ENCODE results near the gene ELL. TPM values are rescaled to one million over a fixed set of nuclear protein-coding genes. Genes with fewer than 3 reads are reported as not detected.
A peak's percentile ranks its signal among the peaks of the same experiment; 100 is the strongest.

ELL gene
- total RNA-seq, 1 donor from 2014 or later: 9.7 TPM

- H3K4me3 ChIP-seq (ENCODE audit: low read depth, low read length): peak within 1 kb of the TSS; percentile 59
- no peak for TF ChIP-seq CTCF (IDR thresholded peaks at IDR 0.05; ENCODE audit: insufficient read depth, low read length, severe bottlenecking)
- no peaks in the 10 kb centered on the region for H3K27me3 ChIP-seq (ENCODE audit: control insufficient read depth, insufficient read depth, low read length)
- H3K36me3 ChIP-seq (ENCODE audit: control insufficient read depth, insufficient read depth, low read length): no peaks in the 10 kb centered on the region
- no peak for FAIRE-seq
- no peak for DNase-seq (ENCODE audit: low read depth)
These were observed 102.6 kb downstream of the ELL start, which contains the start of gene SSBP4 for GRCh38 chr19:18419195-18419698. TSS of gene SSBP4 (plus strand) at chr19:18419398. CDS start at chr19:18419649, 251 bp downstream.

DNA sequence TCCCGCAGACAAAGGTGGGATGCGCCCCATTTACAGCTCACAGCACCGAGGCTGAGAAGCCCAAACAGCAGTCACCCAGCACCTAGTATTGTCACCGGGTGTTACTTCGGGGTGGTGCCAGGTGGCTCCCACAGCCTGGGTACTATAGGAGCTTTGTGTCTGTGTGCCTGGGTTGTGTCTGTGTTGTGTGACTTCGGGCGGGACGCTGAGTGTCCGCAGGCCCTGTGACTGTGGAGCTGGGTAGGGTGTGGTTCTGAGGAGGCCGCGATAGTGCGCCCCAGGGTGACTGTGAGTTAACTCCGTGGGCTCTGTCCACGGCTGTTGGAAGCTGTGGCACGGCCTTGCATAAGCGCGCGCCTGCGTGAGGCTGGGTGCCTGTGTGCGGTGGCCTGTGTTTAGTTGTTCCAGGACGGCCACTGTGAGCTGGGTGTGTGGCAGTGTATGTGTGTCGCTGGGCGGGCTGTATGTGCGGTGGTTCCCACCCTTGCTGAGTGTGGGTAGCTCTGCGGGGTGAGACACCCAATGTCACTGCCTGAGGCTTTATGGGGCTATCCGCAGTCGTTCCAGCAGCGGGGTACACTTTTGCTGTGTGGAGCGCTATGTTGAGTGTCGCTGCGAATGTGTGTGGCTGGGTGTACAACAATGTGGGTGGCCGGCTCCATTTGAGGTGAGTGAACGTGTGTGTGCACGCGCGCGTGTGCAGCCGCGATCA is 103.2 kb downstream of the ELL start:
- H3K4me3 ChIP-seq (ENCODE audit: low read depth, low read length): peak overlapping the region; percentile 59
- no peaks in the 10 kb centered on the region for H3K27me3 ChIP-seq (ENCODE audit: control insufficient read depth, insufficient read depth, low read length)
- no peak for DNase-seq (ENCODE audit: low read depth)
- H3K36me3 ChIP-seq (ENCODE audit: control insufficient read depth, insufficient read depth, low read length): no peaks in the 10 kb centered on the region
- no peak for TF ChIP-seq CTCF (IDR thresholded peaks at IDR 0.05; ENCODE audit: insufficient read depth, low read length, severe bottlenecking)
- FAIRE-seq: no peak

DNA sequence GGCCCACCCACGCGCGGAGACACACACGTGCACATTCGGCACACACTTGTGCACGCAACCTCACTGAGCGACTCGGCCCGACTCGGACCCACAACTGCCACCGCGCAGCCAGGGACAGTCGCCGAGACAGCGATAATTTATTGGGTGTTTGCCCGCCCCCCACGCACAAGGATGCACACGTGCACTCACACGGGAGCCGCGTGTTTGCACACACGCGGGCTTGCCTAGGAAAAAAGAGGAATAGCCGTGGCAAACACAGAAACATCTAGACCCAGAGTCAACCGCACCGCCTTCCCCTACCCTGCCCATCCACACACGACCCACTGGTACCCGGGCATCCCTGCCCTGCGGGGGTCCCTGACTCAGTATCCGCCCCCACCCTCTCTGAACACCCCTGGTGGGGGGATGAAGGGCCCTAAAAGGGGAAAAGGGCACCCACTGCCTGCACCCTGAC is 103.8 kb downstream of the ELL start:
- H3K4me3 ChIP-seq (ENCODE audit: low read depth, low read length): peak overlapping the region; percentile 30
- H3K36me3 ChIP-seq (ENCODE audit: control insufficient read depth, insufficient read depth, low read length): no peaks in the 10 kb centered on the region
- DNase-seq (ENCODE audit: low read depth) (no peak), FAIRE-seq (no peak)
- no peaks in the 10 kb centered on the region for H3K27me3 ChIP-seq (ENCODE audit: control insufficient read depth, insufficient read depth, low read length)
- no peak for TF ChIP-seq CTCF (IDR thresholded peaks at IDR 0.05; ENCODE audit: insufficient read depth, low read length, severe bottlenecking)

DNA sequence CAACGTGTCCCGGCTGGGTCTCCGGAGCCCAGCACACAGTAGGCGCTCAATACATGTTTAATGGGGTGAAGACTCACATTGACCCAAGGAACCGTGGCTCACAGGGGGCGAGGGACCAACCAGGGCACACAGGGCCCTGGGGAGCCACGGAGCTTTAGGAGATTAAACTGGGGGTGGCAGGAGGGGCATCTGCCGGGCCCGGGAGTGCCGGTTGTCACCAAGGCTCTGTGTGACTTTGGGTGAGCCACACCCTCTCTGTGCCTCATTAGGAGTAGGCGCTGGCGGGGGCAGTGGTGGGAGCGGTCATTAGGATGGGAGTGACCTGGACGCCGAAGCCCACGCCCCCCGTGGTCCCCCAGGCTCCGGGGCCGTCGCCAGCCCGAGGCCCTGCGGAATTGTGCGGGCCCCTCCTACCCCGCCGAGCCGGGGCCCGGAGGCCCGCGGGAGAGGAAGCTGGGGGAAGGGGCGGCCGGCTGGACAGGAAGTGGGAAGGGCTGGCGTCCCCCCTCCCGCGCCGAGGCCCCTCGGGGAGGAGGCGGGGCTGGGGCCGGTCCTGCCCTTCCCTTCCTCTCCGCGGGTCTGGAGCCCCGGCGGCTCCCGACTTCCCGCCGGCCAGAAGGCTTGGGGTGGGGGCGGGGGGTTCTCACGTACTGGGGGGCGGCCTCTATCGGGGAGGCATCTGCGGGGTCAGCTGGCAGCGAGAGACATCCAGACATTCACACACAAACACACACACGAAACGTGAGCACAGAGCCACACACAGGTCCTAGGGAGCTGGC is 104.4 kb downstream of the ELL start:
- no peak for TF ChIP-seq CTCF (IDR thresholded peaks at IDR 0.05; ENCODE audit: insufficient read depth, low read length, severe bottlenecking)
- no peak for FAIRE-seq
- peak overlapping the region; percentile 30 for H3K4me3 ChIP-seq (ENCODE audit: low read depth, low read length)
- no peak for DNase-seq (ENCODE audit: low read depth)
- no peaks in the 10 kb centered on the region for H3K36me3 ChIP-seq (ENCODE audit: control insufficient read depth, insufficient read depth, low read length)
- no peaks in the 10 kb centered on the region for H3K27me3 ChIP-seq (ENCODE audit: control insufficient read depth, insufficient read depth, low read length)

DNA sequence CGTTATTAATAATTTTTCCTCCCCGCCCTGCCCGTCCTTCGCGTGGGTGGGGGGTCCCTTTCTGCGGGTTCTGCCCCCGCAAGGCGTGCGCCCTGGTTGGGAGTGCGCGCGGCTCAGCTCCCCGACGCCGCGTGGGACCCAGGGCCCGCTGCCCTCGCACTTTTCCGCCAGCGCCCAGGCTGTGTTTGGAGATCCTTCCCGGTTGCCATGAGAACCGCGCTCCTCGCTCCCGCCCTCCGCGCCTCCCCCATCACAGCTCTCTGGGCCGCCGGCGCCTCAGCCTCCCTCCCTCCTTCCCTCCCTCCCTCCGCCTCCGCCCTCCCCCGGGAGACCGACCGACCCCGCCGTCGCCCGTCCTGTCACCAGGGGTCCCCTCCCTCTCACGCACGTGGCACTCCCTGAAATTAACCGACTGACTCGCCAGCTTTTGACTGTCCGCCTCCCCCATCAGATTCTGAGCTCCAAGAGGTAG is 105.1 kb downstream of the ELL start:
- peak overlapping the region; percentile 30 for H3K4me3 ChIP-seq (ENCODE audit: low read depth, low read length)
- TF ChIP-seq CTCF (IDR thresholded peaks at IDR 0.05; ENCODE audit: insufficient read depth, low read length, severe bottlenecking): no peak
- DNase-seq (ENCODE audit: low read depth): no peak
- no peak for FAIRE-seq
- no peaks in the 10 kb centered on the region for H3K36me3 ChIP-seq (ENCODE audit: control insufficient read depth, insufficient read depth, low read length)
- H3K27me3 ChIP-seq (ENCODE audit: control insufficient read depth, insufficient read depth, low read length): no peaks in the 10 kb centered on the region
